ENCODE data around the gene N4BP2.
"Not testable (repeated sequence)": the region's sequence is repeated elsewhere in the genome, so short reads cannot be mapped to it uniquely, and the experiment has no call there.

Gene N4BP2

DNA sequence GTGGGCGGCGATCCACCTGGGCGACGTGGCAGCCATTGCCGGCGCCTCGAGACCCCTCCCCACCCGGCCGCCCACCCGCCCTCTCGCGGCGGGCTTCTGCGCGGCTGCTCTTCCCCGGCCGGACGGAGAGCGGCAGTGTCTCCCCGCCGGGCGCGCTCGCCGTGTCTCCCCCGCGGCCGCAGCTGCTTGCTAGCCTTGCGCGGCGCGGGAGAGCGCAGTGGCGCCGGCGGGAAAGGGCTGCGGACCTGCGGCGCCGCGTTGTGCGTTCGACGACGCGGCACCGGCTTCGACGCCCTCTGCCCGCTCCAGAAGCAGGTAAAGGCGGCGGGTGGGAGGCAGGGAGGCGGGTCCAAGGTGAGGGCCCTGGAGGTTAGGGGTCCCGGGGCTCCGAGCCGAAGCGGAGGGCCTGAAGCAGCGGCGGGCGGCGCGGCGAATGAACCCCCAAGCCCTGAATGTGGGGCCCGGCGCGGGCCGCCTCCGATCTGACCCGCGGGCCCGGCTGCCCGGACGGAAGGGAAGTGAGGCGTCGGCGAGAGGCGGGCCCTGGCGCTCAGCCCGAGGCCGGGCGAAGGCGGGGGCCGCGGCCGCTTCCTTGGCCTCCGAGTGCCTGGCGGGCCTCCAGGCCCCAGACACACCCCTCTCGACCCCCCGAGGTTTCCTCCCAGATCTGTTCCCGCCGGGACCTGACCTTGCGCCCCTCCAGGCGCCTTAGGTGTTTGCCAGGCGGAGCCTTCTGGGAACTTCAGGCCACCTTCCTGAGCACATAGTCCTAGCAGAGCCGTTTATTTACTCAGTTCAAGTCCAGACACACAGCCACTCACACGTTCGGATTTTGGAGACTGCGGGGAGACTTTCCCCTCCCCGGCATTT, at the start of gene N4BP2:
Gene N4BP2 (plus strand): TSS at position 135 of the 870 bp plus-strand sequence. CDS start 40,491 bp downstream, outside the sequence.
- peak; percentile 41 for DNase-seq (ENCODE audit: insufficient read length, low spot score)
- TF ChIP-seq, protein P1, sequence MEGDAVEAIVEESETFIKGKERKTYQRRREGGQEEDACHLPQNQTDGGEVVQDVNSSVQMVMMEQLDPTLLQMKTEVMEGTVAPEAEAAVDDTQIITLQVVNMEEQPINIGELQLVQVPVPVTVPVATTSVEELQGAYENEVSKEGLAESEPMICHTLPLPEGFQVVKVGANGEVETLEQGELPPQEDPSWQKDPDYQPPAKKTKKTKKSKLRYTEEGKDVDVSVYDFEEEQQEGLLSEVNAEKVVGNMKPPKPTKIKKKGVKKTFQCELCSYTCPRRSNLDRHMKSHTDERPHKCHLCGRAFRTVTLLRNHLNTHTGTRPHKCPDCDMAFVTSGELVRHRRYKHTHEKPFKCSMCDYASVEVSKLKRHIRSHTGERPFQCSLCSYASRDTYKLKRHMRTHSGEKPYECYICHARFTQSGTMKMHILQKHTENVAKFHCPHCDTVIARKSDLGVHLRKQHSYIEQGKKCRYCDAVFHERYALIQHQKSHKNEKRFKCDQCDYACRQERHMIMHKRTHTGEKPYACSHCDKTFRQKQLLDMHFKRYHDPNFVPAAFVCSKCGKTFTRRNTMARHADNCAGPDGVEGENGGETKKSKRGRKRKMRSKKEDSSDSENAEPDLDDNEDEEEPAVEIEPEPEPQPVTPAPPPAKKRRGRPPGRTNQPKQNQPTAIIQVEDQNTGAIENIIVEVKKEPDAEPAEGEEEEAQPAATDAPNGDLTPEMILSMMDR (IDR thresholded peaks at IDR 0.05; ENCODE audit: insufficient read depth, missing control alignments) = peak; percentile 58
- FAIRE-seq = no peak

DNA sequence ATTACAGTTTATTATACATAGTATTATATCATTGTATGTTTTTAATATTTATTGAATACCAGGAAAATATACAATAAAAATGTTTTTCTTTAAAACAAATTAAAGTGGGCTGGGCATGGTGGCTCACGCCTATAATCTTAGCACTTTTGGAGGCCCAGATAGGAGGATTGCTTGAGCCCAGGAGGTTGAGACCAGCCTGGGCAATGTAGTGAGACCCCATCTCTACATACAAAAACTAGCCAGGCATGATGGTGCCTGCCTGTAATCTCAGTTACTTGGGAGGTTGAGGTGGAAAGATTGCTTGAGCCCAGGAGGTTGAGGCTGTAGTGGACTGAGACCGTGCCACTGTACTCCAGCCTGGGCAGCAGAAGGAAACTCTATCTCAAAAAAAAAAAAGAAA, 40.6 kb upstream of the N4BP2 start:
- DNase-seq (ENCODE audit: insufficient read length, low spot score) (no peak), FAIRE-seq (no peak)
- TF ChIP-seq, protein P1 (IDR thresholded peaks at IDR 0.05; ENCODE audit: insufficient read depth, missing control alignments) = no peak

DNA sequence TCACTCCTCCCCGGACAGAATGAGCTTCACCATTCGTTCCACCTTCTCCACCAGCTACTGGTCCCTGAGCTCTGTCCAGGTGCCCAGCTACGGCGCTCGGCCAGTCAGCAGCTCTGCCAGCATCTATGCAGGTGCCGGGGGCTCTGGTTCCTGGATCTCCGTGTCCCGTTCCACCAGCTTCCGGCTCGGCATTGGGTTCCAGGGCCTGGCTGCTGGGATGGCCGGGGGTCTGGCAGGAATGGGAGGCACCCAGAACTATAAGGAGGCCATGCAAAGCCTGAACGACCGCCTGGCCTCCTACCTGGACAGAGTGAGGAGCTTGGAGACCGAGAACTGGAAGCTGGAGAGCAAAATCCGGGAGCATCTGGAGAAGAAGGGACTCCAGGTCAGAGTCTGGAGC, 36.4 kb upstream of the N4BP2 start:
- TF ChIP-seq, protein P1 (IDR thresholded peaks at IDR 0.05; ENCODE audit: insufficient read depth, missing control alignments) = no peak
- FAIRE-seq (no peak), DNase-seq (ENCODE audit: insufficient read length, low spot score) (no peak)

DNA sequence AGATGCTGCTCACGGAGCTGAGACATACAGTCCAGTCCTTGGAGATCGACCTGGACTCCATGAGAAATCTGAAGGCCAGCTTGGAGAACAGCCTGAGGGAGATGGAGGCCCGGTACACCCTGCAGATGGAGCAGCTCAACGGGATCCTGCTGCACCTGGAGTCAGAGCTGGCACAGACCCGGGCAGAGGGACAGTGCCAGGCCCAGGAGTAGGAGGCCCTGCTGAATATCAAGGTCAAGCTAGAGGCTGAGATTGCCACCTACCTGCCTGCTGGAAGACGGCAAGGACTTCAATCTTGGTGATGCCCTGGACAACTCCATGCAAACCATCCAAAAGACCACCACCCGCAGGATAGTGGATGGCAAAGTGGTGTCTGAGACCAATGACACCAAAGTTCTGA, 35.5 kb upstream of the N4BP2 start:
- FAIRE-seq; DNase-seq (ENCODE audit: insufficient read length, low spot score): not testable (repeated sequence)

DNA sequence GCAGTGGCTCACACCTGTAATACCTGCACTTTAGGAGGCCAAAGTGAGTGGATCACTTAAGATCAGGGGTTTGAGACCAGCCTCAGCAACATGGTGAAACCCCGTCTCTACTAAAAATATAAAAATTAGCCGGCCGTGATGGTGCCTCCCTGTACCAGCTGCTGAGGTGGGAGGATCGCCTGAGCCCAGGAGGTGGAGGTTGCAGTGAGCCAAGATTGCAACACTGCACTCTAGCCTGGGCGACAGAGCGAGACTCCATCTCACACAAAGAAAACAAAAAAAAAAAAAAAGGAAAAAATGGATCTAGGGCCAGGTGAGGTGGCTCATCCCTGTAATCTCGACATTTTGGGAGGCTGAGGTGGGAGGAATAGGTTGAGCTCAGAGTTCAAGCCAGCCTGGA, 32.6 kb upstream of the N4BP2 start:
- not testable (repeated sequence) for FAIRE-seq; DNase-seq (ENCODE audit: insufficient read length, low spot score)

DNA sequence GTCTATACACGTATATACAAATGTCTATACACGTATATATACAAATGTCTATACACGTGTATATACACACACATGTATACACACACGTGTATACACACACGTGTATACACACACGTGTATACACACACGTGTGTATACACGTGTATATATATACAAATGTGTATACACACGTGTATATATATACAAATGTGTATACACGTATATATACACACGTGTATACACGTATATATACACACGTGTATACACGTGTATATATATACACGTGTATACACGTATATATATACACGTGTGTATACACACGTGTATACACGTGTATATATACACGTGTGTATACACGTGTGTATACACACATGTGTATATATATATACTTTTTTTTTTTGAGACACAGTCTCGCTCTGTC, 23.9 kb upstream of the N4BP2 start:
- FAIRE-seq = no peak
- TF ChIP-seq, protein P1 (IDR thresholded peaks at IDR 0.05; ENCODE audit: insufficient read depth, missing control alignments) = no peak
- no peak for DNase-seq (ENCODE audit: insufficient read length, low spot score)

DNA sequence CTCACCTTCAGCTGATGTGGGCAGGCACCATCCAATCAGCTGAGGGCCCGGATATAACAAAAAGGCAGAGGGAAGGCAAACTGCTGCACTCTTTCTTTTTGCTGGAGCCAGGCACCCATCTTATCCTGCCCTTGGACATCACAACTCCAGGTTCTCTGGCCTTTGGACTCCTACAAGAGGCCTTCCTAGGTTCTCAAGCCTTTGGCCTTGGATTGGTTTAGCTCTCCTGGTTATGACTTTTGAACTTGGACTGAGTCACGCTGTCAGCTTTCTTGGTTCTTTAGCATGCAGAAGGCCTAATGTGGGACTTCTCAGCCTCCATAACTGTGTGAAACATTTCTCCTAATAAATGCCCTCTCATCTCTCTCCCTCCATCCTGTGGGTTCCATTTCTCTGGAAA, 23.0 kb upstream of the N4BP2 start:
- FAIRE-seq (no peak), DNase-seq (ENCODE audit: insufficient read length, low spot score) (no peak)
- TF ChIP-seq, protein P1 (IDR thresholded peaks at IDR 0.05; ENCODE audit: insufficient read depth, missing control alignments) = no peak

DNA sequence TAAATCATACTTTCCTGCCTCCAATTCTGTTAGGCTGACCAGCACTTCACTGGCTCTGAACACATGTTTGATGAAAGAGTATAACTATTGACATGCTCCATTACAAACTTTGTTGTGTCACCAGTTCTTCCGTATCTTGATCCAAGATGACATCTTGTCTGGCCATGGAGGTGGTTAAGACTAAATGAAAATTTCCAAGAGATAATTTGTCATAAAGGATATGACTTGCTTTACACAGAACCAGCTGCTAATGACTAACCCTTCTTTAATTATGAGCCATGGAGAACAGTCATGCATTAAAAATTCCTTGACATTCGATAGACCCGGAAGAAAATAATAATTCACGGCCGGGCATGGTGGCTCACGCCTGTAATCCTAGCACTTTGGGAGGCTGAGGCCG, 17.7 kb upstream of the N4BP2 start:
- FAIRE-seq (no peak), DNase-seq (ENCODE audit: insufficient read length, low spot score) (no peak)
- TF ChIP-seq, protein P1 (IDR thresholded peaks at IDR 0.05; ENCODE audit: insufficient read depth, missing control alignments) = no peak

All from D721Med (cell line).